Esophagus mucosa (tissue), 1 donor: ENCODE data around the gene SCN3B. TPM values are rescaled to one million over a fixed set of nuclear protein-coding genes. Genes with fewer than 3 reads are reported as not detected.

ENCODE experiments used
- ATAC-seq: fragments of 200-7000 bp; cut with Tn5 transposase; one replicate; pipeline ENCODE4 v1.9.1; 2020
- total RNA-seq: library from RNA; stranded (reverse); gene quantifications from one replicate; pipeline ENCODE4 v1.2.4, GENCODE V29; 2023
- donor health status: DM: yes; HTN: yes; CAD: no.

SCN3B gene
- total RNA-seq, 1 donor from 2014 or later: 0.24 TPM

DNA sequence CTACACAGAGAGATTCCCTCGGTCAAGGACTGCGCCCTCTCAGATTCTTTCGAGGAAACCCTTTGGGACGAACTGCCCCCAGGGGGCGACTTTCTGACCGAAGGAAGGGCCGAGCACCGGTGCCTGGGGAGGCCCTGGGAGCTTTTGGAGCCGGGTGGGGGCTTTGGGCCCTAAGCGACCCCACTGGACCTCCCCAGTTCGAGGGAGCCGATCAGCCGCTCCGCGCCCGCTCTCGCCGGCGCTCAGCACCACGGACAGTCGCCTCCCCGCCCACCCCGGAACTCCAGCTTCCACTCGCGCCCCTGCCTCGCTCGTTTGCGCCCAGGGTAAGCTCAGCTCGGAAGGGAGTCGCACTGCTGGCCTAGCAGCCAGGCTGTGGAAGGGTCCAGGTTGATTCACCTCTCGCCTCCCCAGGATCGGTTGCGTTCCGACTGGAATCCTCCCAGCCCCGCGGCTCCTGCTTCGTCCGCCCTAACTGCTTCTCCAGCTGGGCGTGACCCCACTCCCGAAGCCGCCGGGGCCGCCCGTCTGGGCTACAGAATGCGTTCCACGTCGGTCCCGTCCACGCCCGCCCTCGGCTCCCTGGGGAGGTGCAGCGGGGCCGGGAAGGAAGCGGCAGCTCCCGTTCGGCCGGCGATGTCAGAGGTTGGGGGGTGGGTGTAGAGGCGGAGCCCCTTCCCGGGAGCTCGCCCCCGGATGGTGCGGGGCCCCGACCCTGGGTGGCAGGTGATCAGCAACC, 428 bp downstream of the SCN3B start:
- ATAC-seq: peak; percentile 70

GRCh38 chr11:123653483-123653826, 969 bp downstream of the SCN3B start:
- no peak for ATAC-seq

- ATAC-seq: no peak
Observed at GRCh38 chr11:123652599-123652998, 1.8 kb downstream of the SCN3B start.

DNA sequence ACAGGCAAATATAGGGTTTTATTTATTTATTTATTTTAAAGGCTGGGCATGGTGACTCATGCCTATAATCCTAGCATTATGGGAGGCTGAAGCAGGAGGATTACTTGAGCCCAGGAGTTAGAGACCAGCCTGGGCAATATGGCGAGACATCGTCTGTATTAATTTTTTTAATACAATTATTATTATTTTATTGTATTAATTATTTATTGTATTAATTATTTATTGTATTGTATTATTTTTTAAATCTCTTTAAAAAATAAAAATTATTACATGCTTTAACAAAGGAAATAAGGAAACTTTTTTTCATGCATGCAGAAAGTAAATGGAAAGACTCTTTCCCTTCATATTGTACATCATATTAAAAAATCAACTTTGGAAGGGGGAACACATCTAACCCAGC, 3.5 kb downstream of the SCN3B start:
- ATAC-seq: no peak

DNA sequence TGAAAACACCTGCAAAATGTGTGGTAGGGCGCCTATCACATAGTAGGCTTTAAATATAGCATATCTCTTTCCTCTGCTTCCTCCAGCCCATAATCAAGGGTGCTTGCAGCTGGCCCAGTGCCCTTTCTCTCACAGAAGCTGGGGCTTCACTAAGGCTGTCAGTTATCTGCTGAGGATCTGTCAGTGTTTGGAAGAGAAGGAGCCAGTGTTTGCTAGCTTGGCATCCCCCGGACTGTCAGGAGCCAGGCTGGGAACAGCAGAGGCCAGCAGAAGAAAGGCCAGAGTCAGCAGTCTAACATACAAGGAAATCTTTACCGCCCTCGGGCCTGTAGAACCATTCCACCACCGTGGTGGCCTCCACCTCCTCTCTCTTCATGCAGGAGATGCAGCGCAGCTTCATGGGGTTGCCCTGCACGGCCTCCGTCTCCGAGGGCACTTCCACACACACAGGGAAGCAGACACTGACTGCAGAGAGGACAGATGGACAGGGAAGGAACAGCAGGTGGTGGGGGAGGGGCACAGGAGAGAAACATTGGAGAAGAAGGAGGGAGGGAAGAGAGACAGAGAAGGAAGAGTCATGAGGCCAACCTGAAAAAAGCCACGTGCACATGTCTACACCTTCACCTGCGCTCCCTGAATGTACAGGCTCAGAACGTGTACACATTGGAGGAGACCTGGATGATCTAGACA, 9.0 kb downstream of the SCN3B start:
- no peak for ATAC-seq

DNA sequence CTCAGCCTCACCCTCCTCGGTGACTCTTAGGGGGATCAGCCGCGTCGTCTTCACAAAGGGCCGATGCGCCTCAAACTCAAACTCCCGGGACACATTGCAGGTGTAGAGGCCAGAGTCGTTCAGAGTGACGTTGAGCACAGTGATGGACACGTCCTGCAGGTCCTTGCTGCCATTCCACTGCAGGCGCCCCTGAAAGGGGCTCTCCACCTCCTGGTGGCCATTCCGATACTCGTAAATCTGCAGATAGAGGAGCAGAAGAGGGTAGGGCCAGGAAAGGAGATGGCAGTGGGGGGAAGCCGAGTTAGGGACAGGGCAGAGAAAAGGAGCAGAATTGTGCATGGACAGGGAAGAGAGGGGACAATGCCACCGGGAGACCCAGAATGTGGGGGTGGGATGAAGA, 12.0 kb downstream of the SCN3B start:
- ATAC-seq: no peak

- ATAC-seq: no peak
Observed at GRCh38 chr11:123641495-123641840, 13.0 kb downstream of the SCN3B start.

DNA sequence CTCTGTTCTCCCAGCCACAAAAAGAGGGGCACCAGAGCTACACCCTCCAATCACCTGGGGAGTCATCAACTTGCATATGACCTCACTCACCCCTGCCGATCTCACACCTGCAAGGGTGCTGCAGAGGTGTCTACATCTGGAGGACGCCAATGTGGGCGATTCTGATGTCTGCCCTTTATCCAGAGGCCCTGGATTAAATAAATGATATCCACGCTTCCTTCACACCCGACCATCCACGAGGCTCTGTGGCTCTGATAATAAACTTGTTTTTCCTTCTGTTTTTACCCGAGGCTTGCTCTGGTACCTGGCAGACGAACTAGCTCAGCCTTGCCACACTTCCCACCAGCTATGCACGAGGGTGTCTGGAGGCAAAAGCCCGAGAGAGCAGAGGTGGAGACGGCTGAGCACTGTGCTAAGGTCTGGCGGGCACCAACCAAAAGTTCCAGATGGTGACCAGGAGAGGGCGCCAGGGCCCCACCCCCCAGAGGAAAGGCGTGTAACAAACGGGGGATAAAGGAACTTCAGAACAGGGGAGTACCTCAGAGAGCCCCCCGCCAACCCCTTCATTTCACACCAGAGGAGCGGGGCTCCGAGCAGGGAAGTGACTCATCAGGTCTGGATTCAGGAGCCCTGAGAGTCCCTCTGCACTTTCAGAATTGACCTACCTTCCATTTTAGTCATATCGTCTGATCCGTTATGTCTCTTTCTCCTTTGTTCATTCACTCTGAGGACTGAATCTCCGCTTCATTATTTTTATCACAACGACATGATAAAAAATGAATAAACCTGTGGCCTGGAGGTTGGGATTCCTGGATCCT, 13.5 kb downstream of the SCN3B start:
- peak; percentile 67 for ATAC-seq

DNA sequence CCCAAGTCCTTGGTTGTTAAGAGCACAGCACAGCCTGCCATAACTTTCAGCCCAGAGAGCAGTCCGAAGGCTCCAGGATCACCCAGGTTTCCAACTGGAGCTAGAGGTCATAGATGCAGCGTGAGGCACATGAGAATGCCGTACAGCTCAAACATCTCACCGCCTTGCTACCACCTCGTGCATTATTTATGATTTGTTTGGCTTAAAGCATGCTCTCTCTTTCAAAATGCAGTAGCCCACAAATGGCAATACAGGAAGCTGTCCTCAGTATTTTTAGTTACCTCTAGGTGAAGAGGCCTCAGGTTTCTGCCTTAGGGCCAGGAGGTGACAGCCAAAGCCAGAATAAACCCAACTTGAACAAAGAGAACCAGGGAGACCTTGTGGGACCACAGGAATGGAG, 14.4 kb downstream of the SCN3B start:
- ATAC-seq: no peak

DNA sequence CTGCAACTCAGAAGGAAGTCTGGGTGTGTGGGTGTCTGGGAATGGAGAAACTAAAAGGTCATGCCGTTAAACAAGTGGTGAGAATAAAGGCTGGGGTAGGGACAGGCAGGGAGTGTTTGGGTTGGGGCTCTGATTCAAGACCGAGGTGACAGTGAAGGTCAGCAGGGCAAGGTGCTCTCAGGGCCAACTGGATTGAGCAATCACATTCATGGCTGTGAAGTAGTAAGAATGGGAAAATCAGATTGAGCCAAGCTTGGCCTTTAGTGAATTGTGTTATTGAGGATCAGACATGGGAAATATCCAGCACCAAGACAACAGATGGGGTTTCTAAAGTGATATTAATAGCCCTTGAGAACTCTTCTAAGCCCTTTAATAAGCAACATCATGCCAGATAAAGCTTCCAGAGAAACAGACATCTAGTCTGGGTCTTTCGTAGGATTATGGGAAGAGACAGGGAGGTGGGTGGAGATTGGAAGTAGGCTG, 24.3 kb downstream of the SCN3B start:
- no peak for ATAC-seq

GRCh38 chr11:123628936-123629683, 25.3 kb downstream of the SCN3B start:
- ATAC-seq: no peak

GRCh38 chr11:123624974-123625373, 29.4 kb downstream of the SCN3B start:
- no peak for ATAC-seq

DNA sequence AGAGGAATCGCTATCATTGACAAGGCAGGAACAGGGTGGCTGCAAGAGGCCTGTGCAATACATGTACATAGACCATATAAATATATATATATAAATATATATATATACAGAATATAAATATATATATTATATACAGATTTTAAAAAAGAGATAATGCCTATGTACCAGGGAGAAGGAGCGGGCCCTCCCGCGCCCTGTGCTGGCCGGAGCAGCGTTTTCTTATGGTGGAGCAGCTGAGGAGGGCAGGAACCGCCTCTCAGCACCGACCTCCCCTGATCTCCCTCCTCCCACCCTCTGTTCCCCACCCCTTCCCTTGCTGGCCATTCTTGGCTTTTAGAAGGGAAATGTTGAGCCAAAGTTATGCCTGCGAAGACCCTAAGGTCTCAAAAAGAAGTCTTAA, 31.8 kb downstream of the SCN3B start:
- no peak for ATAC-seq

DNA sequence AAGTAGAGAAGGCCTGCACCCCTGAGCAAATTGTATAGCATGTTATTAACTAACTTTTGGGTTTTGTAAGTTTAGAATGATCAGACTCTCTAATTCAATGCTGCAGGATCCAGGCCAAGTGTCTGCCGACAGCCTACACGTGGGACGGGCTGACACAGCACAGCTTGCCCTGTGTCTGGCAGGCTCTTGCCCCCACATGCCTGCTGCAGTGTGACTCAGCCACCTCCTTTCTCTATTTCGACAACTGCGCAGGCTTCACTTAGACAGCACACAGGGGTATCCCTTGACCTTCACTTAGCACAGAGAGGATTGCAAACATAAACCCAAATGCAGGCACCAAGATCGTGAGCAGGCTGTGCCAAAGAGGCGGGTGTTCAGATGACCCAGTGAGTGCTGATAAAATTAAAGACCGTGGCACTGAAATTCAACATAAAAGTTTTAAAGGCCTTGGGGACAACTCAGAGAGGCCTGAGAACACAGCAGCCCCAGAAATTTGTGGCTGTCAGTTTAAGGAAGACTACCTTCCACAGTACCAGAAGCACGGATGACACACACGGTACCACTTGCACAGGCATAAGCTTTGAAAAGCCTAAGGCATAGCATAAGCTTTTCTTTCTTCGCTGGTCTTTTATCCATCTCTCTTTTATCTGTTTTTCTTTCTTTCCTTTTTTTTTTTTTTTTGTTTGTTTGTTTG, 37.8 kb downstream of the SCN3B start:
- ATAC-seq: peak; percentile 95

- ATAC-seq: no peak
Observed at GRCh38 chr11:123611698-123612097, 42.7 kb downstream of the SCN3B start.

DNA sequence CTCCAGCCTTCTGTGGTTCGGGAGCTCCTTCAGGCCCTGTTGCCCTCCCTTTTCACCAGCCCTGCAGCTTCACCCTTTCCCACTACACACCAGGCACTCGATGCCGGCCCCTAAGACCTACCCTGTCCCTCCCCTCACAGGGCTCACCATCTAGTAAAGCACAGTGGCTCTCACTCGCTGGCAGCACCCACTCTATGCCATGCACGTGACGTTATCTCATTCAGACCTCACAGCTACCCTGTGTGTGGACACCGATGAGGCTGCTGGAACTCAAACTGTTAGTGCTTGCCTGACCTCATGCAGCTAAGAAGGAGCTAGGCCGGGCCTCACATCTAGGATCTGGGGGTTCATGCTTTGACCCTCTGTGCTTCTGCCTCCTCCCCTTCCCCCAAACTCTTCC, 45.5 kb downstream of the SCN3B start:
- ATAC-seq: no peak

GRCh38 chr11:123608371-123608770, 46.1 kb downstream of the SCN3B start:
- ATAC-seq: no peak

DNA sequence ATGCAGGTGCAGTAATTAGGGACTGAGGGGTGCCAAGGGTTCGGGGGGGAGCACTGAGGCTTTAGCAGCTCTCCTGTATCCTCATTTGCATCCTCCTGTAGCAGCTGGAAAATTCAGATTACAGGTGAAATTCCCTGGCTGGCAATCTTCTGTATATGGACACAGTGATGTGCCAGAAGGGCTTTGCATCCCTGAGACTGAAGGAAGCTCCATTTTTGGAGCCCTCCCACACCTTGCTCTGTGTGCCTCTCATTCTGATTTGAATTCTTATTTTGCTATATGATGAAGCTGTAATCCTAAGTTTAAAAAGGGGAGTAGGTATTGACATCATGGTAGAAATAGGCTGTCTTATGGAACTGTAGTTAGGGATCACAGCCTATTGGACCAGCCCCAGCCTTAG, 46.6 kb downstream of the SCN3B start:
- ATAC-seq: no peak

DNA sequence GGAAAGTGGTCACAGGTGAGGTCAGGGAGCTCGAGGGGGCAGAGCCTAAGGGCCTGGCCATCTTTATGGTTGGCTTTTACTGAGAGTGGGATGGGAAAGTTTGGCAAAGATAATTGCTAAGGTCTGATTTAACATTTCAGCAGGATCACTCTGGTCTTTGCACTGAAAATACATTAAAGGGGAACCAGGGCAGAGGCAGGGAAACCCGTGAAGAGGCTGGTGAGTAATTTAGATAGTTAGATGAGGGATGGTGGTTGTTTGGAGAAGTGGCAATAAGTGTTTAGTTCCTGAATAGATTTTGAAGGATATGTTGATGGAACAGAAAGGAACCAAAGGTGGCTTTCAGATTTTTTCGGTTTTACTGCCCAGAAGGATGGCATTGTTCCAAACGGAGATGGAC, 50.8 kb downstream of the SCN3B start:
- ATAC-seq: no peak

GRCh38 chr11:123601743-123602142, 52.7 kb downstream of the SCN3B start:
- no peak for ATAC-seq

DNA sequence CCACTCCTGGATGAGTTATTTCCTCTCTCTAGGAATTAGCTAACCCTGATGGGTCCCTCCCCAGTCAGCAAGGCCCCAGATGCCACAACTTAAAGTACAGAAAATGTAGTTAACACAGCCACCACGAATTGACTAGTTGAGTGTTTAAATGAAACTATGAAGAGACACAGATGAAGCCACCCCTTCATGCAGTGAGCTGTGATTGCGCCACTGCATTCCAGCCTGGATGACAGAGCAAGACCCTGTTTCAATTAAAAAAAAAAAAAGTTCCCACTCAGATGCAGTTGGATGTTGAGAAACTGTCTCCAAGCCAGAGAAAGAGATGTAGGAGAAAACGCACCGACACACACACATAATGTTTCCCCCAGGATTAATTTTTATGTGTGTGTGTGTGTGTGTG, 53.3 kb downstream of the SCN3B start:
- ATAC-seq: no peak

DNA sequence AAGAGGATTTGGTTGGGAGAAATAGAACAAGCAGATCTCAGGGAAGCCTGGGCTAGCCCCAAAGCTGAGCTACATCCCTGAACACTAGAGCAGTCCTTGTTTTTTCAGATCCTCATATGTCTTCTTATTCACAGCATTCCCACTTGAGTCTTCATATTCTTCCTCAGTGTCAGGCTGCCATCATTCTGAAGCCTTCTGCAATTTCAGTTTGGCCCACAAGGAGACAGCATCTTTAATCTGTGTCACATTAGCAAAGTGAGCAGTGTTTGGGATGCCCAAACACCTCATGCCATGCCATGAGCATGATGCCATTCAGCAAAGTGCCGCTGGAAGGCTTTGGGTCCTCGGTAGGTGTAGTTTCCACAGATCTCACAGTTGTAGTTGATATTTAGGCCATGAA, 56.6 kb downstream of the SCN3B start:
- no peak for ATAC-seq
